ENCODE measurements around the gene RPS18.
"Not testable (repeated sequence)": the region's sequence is repeated elsewhere in the genome, so short reads cannot be mapped to it uniquely, and the experiment has no call there.

The RPS18 gene

DNA sequence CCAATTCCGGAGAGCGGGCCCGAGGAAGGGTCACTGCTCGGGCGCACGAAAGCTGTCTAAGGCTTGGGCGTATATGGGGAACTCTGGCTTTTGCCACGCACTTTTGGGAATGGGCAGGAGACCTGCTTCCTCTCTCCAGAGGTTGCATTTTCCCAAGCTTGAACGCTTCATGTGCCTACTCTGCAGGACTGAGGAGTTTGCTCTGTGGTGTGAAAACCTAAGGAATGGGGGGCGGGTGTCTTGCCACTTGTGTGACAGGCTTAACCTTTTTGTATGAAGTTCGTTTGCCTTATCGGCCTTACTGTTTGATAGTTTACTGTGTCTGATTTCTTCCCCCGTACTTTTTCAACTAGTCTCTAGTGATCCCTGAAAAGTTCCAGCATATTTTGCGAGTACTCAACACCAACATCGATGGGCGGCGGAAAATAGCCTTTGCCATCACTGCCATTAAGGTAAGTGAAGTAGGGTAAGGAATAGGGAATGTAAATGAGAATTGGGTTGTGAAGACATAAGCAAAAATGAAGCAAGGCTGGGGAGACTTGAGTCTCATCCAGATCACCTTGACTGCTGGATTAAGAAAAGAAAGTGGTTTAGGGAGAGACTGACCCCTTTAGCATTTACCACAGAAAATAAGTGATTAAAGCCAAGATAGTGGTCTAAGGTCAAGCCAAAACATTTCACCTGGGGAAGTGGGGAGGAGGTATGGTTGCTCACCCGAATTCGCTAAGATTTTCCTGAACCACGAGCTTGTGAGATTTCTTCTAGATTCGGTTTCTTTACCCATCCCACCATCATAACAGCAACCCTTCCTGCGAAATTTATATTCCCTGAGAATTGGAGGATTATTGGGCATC is 627 bp downstream of the RPS18 start:
- no peak for DNase-seq (ENCODE audit: low read depth)

DNA sequence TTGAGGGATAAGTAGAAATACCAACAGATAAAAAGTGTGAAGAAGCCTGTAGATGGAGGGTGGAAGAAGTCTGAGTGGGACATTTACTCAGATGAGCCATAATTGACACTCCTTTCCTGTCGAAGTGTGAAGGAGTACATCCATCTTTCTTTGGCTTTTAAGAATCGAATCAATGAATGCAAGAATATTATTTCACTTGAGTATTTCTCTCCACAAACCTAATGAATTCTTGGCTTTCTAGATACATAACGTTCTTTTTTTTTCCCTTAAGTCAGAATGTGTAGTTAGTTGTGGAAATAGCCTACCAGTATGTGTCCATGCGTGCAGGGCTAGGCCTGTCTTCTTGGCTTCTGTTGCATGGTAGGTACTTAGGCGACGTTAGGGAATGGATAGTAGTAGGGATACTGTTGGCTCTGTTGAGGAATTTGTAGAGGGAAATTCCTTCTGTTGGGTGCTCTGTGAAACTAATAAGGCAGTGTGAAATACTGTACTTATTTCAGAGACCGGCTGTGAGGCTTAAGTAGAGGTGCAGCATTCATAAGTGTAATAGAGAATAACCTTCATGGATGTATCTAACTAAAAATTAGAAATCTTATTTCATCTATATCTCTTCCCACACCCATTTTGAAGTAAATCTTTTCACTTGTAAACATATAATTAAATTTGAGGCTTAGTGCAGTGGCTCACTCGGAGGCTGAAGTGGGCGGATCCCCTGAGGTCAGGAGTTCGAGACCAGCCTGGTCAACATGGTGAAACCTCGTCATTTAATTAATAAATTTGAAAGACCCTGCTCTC is 1.5 kb downstream of the RPS18 start:
- no peak for DNase-seq (ENCODE audit: low read depth)

DNA sequence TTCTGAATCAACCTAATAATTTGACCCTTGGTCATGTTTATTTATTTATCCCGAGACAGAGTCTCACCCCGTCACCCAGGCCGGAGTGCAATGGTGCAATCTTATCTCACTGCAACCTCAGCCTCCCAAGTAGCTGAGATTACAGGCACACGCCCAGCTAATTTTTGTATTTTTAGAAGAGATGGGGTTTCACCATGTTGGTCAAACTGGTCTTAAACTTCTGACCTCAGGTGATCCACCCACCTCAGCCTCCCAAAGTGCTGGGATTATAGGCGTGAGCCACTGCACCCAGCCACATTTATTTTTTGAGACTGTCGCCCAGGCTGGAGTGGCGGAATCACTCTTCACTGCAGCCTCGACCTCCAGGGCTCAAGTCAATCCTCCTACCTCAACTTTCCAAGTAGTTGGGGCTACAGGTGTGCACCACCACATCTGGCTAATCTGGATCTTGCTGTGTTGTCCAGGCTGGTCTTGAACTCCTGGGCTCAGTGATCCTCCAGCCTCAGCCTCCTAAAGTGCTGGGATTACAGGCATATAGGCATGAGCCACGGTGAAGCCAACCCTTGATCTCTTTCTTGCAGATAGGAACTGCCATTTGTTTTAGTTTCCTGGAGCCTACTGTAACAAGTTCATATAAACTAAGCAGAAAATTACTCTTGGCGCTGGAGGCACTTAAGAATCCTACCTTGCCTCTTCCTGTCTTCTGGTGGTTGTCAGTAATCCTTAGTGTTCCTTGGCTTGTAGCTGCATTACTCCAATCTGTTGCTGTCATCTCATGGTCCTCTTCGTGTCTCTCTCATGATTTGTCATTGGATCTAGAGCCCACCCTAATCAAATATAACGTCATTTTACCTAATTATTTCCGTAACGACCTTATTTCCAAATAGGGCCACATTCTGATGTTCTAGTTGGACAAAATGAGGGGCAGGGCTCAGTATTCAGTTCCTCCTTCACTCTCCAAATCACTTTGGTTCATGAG is 2.3 kb downstream of the RPS18 start:
- no peak for DNase-seq (ENCODE audit: low read depth)

DNA sequence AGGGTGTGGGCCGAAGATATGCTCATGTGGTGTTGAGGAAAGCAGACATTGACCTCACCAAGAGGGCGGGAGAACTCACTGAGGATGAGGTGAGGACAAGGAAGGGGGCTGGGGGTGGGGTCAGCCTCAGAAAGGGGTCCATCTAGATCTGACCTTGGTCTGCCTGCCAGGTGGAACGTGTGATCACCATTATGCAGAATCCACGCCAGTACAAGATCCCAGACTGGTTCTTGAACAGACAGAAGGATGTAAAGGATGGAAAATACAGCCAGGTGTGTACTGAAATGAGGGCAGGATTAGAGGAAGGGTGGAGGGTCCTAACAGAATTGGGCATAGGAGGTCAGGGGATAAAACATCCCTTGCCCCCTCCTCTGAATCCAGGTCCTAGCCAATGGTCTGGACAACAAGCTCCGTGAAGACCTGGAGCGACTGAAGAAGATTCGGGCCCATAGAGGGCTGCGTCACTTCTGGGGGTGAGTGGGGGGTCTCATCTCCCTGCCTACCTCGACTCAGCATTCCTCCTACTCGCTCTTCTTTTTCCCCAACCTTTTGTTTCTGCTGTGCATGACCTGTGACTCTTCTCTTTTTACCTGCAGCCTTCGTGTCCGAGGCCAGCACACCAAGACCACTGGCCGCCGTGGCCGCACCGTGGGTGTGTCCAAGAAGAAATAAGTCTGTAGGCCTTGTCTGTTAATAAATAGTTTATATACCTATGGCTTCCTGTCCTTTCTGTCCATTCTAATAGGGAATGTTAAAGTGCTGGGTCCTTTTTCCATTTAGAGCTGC is 4.1 kb downstream of the RPS18 start:
- DNase-seq (ENCODE audit: low read depth): not testable (repeated sequence)

DNA sequence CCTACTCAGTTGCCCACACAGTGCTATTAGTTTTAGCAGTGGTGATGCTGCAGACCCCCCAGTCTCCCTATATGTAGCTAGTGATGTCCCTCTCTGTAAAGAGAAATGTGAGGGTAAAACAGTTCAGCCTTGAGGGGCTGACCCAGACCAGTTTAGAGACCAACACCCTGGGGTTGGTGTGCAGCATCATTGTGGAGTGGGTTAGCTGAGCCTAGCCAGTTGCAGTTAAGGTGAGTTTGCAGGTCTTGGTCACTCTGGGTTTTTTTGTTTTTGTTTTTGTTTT is 4.6 kb downstream of the RPS18 start:
- DNase-seq (ENCODE audit: low read depth): no peak

GRCh38 chr6:33276864-33277662 is 5.2 kb downstream of the RPS18 start, which contains the start of gene B3GALT4:
Gene B3GALT4 (plus strand): TSS chr6:33277123. CDS start chr6:33277420, 297 bp downstream.
- peak; percentile 49 for DNase-seq (ENCODE audit: low read depth)

GRCh38 chr6:33277663-33278391 is 6.0 kb downstream of the RPS18 start:
- no peak for DNase-seq (ENCODE audit: low read depth)

DNA sequence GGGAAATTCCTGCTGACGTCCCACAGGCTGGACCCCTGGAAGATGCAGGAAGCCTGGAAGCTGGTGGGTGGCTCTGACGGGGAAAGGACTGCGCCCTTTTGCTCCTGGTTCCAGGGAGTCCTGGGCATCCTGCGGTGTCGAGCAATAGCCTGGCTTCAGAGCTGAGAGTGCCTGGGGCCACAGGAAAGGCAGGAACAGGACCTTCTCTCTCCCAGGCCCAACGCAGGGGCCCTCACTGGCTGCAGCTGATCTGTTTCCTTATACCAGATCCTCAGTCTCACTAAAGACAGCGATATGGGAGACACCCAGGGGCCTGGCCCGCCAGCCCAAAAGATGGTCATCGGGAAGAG is 6.5 kb downstream of the RPS18 start:
- DNase-seq (ENCODE audit: low read depth): no peak

GRCh38 chr6:33278810-33279209 is 6.9 kb downstream of the RPS18 start:
- no peak for DNase-seq (ENCODE audit: low read depth)

- no peak for DNase-seq (ENCODE audit: low read depth)
These were observed 7.4 kb downstream of the RPS18 start for GRCh38 chr6:33279257-33279695.

DNA sequence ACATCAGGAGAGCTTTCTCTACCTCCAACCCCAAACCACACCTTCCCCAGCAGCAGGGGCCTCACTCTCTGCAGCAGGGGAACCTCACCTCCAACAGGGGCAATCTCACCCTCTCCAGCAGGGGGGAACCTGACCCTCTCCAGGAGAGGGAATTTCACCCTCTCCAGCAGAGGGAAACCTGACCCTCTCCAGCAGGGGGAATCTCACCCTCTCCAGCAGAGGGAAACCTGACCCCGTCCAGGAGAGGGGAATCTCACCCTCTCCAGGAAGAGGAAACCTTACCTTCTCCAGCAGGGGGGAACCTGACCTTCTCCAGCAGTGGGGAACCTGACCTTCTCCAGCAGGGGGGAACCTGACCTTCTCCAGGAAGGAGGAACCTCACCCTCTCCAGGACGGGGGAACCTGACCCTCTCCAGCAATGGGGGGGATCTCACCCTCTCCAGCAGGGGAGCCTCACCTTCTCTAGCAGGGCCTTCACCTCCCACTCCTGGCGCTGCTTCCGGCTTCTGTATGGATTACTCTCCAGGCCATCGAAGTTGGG is 8.2 kb downstream of the RPS18 start:
- DNase-seq (ENCODE audit: low read depth): no peak

DNA sequence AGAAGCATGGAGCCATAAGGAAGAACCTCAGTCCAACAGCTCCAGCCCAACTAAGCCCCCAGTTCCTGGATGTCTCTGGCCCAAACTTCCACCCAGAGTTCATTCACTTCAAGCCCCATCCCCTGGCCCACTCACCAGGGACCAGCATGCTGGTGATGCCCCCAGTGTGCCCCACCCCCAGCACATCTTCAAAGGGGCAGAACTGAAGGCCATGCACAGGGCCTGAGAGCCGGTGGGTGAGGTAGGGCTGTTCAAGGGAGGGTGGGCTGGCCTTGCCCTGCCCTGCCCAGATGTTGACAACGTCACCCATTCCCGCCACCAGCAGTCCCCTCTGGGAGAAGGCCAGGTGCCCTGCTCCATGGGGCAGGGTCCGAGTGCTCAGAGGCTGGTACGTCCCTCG is 8.7 kb downstream of the RPS18 start:
- DNase-seq (ENCODE audit: low read depth): no peak

DNA sequence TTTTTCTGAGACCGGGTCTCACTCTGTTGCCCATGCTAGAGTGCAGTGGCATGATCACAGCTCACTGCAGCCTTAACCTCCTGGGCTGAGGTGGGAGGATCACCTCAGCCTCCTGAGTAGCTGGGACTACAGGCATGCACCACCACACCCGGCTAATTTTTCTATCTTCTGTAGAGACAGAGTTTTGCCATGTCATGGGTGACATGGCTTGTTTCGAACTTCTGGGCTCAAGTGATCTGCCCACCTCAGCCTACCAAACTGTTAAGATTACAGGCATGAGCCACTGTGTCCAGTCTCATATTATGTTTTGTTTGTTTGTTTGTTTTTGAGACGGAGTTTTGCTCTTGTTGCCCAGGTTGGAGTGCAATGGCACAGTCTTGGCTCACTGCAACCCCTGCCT is 13.3 kb downstream of the RPS18 start:
- DNase-seq (ENCODE audit: low read depth): not testable (repeated sequence)

- DNase-seq (ENCODE audit: low read depth): no peak
These were observed 15.4 kb downstream of the RPS18 start for GRCh38 chr6:33286946-33287914.

DNA sequence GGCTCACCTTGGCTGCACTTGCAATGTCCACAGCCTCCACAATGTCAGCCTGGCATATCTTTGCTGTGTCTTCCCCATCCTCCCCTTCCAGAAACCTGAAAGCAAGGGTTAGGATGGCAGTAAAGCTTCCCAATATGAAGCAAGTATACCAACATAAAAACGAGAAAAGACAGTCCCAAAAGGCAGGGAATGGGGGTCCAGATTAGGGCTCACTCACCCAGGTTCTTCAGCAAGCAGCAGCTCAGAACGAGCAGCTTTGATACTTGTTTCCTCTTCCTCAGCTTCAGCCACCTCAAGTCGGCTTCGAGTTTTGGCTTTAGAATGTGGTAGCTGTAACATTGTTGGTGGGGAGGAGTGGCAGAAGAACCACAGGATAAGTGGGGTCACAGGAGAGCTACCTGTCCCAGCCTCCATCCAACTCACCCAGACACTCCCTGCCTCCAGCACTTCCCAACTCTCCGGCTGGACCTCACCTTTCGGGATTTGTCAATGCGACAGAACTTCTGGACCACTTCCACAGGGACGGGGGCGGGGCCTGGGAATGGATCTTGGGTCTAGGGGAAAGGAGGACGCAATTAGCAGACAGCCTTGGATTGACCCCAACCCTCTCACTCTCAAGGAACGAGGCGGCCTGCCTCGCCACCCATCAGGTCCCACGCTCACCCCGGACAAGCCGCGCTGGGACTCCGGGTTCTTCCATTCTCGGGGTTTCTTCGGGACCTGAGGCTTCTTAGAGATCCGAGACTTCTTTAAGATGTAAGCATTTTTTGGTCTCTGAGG is 16.5 kb downstream of the RPS18 start:
- DNase-seq (ENCODE audit: low read depth): no peak

DNA sequence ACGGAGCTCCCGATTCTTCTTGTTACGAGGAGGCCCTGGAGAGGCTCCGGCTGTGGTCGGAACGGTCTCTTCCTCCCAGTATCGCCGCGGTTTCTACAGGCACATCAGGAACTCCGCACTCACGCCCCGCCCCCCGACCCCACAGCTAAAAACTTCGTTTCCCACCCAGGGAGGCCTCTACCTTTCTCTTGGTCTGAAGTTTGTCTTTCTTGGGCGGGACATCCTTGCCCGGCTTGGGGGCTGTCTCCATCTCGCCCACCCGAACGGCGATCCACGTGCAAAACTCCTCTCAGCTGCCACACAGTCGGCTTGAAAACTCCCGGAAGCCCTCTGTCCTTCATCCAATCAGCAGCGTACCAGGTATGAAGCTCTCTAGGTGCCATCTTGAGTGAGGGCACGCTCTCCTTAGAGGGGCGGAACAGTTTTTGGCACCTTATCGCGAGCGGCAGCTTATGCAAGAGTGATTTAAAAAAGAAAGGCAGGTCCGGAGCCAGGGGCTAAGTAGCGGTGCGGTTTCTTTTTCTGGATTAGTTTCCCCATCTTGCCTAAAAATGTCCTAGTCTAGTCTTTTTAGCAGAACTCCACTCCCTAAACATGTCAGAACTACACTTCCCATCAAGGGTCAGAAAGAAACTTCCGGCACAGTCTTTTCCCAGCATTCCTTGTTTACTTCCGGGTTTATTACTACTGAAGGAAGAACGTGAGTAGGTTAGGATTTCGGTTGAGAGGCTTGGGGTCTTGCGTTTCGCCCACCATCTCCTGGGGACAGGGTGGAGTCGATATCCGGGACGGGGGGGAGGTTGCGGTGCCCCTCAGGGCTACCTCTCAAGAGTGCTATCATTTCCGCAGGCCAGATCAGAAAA is 17.3 kb downstream of the RPS18 start, which contains the start of the genes PFDN6 and WDR46:
Gene PFDN6 (plus strand): TSS at position 681 of the 863 bp plus-strand sequence. CDS start 256 bp downstream, outside the sequence.
Gene WDR46 (minus strand): TSS at position 319 of the 863 bp plus-strand sequence. CDS start 69 bp downstream, at position 250.
- DNase-seq (ENCODE audit: low read depth): peak; percentile 64

Data from activated T-cell treated with anti-CD3 and anti-CD28 coated beads for 1 hour (primary cell).